HG03139 (cell line): ENCODE measurements around the gene DMD.
A peak's percentile ranks its signal among the peaks of the same experiment; 100 is the strongest.
"Not testable (repeated sequence)": the region's sequence is repeated elsewhere in the genome, so short reads cannot be mapped to it uniquely, and the experiment has no call there.

ENCODE experiments used
- ATAC-seq: cut with Tn5 transposase; IDR thresholded peaks from one replicate; pipeline ENCODE4 v1.9.1; 2021; ENCODE audit not compliant: unreplicated experiment

Gene DMD

DNA sequence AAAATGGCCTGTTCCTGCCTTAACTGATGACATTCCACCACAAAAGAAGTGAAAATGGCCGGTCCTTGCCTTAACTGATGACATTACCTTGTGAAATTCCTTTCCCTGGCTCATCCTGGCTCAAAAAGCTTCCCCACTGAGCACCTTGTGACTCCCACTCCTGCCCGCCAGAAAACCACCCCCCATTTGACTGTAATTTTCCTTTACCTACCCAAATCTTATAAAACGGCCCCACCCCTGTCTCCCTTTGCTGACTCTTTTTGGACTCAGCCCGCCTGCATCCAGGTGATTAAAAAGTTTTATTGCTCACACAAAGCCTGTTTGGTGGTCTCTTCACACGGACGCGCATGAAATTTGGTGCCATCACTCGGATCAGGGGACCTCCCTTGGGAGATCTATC, 1833.5 kb downstream of the DMD start:
- not testable (repeated sequence) for ATAC-seq

DNA sequence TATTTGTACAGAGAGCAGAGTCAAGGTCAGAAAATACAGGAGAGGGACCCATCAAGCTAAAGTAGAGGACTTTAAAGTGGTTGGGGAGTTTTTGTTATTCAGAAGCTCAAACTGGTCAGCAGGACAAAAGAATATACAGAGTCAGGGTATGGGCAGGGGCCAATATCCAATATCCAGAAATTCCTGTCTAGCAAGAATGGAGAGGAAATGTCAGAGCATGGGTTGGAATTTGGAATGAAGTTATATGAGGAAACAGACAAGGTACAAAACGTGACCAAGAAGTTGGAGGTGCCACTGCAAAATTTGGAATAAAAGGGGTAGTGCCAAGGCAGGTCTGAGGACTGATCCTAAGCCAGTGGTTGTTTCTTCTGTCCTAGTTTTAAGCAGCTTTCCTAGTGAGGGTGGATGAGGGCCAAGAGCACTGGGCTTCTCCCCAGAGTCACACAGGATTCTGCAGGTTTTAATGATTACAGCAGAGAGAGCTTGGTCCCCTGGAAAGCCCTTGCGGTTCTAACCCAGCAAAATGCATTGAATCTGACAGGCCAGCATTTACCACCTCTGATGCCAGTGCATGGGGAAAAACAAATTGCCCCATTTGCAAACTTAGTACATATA, 1834.8 kb downstream of the DMD start:
- no peak for ATAC-seq

DNA sequence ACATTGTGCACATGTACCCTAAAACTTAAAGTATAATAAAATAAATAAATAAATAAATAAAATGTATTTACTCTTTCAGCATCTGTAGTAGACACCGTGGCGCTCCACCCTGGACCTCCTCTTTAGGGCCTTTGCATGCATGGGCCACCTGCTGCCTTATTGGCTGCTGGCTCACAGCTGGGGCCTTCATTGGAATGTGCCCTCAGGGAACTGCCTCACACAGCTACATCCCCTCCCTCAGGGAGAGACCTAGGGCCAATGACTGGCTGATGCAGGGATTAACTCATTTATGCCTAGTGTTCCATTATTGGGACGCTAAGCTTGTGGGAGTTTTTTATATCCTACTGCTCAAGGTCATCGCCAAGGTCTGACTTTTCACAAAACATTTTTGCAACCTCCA, 1836.6 kb downstream of the DMD start:
- ATAC-seq, result no peak

DNA sequence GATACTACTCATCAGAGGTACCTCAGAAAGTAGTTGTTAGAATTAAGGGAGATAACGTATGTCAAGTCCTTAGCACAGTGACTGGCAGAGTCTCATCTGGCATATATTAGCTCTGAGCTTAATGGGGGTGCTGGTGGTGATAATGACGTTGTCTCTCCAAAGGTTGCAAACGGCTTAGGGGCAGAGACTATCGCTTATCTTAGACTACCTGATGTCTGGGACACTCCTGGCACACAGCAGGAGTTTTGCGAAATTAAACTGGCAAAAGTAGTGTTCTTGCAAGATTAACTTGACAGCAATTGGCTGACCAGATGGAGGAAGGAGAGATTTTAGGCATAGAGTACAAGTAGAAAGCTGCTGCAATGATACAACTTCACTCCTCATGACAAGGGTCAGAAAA, 1839.4 kb downstream of the DMD start:
- no peak for ATAC-seq

DNA sequence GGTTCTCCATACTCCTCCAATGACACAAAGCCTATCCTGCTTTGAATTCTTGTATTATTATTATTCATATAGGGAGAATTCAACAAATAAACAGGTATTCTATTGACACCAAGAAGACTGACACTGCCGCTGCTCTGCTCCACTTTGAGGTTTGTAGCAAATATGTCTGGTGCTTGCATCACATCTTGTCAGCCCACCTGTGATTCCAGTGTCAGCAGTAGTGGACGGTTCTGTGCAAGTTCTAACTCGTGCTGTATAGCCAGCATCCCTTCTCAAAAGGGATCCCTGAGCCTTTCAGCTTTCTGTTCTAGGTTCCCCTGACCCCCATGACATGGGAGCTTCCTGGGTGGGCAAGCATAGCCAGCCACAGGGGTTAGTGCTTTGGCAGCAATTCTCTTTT, 1843.5 kb downstream of the DMD start:
- no peak for ATAC-seq

DNA sequence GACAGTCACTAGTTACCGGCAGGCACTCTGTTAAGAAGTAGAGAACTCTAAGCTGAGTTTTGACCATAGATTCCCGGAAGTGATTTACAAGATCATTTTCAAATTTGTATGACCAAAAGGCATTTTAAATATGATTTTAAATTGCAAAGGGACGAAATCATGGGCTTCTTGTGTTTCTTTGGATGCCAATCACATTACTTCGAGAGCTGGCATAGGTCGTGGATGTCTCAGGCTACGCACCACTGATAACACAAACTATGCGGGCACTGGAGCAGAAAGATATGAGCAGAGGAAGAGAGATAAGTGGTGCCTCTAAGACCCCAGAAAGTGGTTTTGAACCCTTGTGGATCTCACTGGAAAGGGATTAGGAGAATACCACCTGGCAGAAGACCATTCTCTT, 1845.3 kb downstream of the DMD start:
- ATAC-seq, result no peak

GRCh38 chrX:31356275-31357212, 1854.8 kb downstream of the DMD start:
- no peak for ATAC-seq

- ATAC-seq, result no peak
Measured at GRCh38 chrX:31355206-31355955, 1856.0 kb downstream of the DMD start.

DNA sequence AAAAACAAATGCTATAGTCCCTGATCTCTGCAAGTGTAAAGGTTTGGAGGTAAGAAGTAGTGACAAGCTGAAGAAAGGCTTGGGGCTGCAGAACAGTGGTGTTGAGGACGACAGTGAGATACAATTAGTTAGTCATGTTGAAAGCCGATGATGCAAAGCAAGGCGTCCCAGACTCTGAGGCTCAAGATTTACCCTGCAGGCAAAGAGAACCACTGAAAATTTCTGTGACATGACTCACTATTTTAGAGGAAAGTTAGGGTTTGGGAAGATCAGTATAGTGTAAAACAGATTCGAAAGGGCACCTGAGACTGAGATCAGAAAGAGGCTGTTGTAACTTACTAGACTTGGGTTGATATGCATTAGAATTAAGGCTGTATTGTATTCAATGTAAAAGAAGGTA, 1858.3 kb downstream of the DMD start:
- no peak for ATAC-seq

DNA sequence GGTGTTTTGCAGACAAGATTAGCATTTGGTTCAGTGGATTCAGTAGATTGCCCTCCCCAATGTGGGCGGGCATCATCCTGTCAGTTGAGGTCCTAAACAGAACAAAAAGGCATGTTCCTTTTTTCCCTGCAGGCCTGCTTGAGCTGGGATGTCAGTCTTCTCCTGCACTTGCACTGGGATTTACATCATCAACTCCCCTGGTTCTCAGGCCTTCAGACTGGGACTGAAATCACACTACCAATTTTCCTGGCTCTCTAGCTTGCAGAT, 1860.6 kb downstream of the DMD start:
- no peak for ATAC-seq

DNA sequence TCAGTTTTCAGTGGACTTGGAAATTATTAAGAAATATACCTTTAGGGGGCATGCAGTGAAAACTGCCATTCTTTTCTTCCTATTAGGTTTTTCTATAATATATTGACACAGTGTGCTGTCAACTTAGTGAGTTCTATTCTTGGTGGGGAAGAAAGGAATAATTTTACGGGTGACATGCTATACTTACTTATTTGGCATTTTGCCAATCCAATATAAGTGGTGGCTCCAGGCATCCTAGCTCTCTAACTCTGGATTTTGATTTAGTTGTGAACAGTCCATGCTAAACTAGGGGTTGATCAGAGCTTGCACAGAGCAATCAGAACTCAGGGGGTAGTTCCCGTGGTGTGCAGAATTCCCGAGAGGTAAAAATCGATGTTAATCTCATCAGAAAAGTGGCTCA, 1861.8 kb downstream of the DMD start:
- no peak for ATAC-seq

DNA sequence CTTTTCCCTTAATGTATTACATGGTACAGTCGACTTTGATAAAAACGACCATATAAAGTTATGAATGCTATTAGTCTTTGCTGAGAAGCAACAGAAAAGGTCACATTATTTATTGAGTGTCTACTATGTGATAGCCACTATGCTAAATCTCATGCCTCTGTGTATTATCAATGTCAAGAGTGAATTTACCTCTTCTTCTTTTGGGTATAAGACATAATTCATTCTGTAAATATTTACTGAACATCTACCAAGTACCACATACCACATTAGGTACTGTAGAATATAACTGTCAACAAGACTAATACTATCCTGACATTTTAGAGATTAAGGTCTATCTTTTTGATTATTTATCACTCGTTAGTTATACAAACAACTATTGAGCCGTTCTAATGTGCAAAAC, 1870.8 kb downstream of the DMD start:
- ATAC-seq, result no peak

- no peak for ATAC-seq
Measured at GRCh38 chrX:31338991-31339350, 1872.4 kb downstream of the DMD start.

GRCh38 chrX:31337332-31337731, 1874.0 kb downstream of the DMD start:
- no peak for ATAC-seq

GRCh38 chrX:31336419-31336818, 1874.9 kb downstream of the DMD start:
- ATAC-seq, result no peak

- ATAC-seq, result no peak
Measured at GRCh38 chrX:31334997-31335396, 1876.4 kb downstream of the DMD start.

GRCh38 chrX:31333165-31333831, 1878.1 kb downstream of the DMD start:
- ATAC-seq, result no peak

DNA sequence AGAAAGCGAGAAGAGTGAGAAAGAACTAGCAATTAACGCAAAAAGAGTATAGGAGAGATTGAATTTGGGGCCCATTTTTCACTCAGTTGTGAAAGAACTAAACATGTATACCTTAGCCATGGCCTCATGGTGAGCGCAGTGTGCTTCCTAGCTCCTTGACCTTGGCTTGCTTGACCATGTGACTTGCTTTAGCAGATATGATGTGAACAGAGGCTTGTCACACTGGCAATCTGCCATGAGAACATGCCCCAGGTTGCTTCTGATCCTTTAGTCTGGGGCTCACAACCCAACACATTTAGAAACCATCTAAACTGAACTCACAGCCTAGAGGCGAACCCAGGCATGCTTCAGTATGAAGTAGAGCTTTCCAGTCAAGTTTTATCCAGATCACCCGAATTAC, 1879.4 kb downstream of the DMD start:
- no peak for ATAC-seq

DNA sequence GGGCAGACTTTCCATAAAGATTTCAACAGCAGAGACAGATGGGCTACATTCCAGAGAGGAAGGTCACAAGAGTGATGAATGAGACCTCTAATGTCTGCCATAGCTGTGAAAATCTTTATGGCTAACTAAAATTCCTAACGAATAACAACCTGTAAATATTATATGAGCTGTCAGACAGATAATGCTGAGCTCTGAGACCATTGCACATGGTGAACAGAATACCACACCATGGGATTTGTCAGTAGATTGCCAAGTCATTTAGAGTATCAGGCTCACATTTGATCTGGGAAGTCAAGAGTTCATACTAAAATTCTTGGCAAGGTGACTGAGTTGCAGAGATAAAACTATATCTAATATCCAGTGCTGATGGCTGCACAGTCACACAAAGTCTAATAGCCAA, 1880.3 kb downstream of the DMD start:
- no peak for ATAC-seq

DNA sequence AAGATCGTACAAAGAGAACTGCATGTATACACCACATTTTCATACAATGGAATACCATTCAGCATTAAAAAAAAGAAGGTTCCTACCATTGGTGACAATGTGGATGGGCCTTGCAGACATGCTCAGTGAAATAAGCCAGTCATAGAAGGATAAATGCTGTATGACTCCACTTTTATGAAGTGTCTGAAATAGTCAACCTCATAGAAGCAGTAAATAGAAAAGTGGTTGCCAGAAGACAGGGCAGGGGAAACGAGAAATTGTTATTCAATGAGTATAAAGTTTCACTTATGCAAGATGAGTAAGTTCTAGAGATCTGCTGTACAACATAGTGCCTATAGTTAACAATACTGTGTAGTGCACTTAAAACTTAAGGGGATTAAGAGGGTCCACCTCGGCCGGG, 1882.1 kb downstream of the DMD start:
- ATAC-seq, result no peak

GRCh38 chrX:31323658-31324057, 1887.7 kb downstream of the DMD start:
- peak; percentile 81 for ATAC-seq

GRCh38 chrX:31320740-31321139, 1890.6 kb downstream of the DMD start:
- no peak for ATAC-seq
